Hypothalamus (tissue), 51 donors: ENCODE data around the gene APBA2.

Experiments
- DNase-seq, 51 donors: peaks; one replicate each; lab custom pipeline; 2025; lab: John Stamatoyannopoulos, UW

The APBA2 gene

DNA sequence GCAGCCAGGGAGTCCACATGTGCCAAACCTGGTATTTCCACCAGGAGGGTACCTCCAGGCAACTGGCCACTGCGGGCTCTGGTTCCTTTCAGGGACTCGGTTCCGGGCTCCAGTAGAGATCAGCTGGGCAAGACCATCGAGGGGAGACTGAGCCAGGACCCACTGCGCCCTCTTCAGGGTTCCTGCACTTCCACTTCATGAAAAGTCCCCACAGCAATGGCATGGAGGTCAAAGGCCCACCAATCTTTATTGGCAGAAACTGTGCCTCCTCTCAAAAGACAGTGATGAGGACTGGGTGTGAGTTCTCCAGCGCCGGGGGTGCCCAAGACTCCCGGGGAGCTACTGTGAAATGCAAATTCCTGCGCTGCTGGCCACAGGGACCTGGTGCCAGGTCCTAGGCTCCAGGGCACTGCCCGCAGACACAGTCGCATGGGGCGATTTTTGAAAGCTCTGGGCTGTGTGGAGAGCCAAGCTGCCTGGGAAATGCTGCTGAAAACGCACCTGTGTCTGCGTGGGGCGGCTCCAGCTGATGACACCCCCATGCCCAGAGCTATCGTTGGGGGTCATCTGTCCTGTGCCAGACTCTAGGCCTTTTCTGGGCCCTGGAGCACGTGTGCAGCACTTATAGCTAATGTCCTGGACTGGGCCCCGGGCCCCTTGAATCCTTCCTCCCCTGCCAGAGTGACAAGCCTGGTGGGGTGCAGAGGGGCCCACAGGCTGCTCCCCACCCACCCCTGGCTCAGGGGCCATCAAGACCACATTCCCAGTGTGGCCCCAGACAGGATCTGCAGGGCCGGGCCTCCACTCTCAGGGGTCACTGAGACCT lies 239.8 kb downstream of the APBA2 start:
- DNase-seq = no peak

DNA sequence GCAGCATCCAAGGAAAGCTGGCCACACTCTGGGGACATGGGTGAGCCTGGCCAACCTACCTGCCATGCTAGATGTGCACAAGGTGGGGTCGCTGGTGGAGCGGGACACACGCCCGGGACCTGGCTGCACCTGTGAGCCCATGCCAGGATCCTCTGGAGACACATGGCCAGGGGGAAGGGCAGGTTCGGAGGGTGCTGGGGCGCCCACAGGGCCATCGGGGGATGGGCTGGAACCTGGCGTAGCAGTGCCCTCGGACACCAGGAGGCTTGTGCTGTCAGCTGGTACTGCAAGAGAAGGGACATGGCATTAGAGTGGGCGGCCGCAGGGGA lies 240.4 kb downstream of the APBA2 start:
- DNase-seq = no peak

DNA sequence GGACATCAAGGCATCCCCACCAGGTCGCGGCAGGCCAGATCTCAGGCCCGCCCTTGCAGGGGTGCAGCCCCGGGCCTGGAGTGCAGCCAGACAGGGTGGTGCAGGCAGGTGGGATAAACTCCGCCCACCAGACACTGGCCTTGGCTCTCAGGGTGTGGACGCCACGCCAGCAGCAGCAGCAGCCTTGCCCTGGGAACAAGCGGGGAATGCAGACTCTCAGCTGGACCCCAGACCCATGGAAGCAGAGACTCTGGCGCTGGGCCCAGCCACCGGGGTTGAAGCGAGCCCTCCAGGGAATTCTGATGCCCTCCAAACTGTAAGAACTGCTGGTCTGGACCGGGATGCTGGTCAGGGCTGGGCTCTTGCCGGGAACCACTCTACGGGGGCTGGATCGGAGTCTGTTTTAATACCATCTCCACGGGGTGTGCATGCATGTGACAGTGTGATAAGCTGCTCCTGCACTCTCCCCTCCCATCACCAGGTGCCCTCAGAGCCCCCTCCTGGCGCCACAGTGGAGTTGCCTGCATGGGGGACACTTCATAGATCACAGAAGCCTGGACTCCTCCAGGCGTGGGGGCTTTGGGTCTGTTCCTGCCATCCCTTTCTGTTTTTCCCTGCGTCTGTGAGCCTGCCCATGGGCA lies 241.2 kb downstream of the APBA2 start:
- DNase-seq = no peak

DNA sequence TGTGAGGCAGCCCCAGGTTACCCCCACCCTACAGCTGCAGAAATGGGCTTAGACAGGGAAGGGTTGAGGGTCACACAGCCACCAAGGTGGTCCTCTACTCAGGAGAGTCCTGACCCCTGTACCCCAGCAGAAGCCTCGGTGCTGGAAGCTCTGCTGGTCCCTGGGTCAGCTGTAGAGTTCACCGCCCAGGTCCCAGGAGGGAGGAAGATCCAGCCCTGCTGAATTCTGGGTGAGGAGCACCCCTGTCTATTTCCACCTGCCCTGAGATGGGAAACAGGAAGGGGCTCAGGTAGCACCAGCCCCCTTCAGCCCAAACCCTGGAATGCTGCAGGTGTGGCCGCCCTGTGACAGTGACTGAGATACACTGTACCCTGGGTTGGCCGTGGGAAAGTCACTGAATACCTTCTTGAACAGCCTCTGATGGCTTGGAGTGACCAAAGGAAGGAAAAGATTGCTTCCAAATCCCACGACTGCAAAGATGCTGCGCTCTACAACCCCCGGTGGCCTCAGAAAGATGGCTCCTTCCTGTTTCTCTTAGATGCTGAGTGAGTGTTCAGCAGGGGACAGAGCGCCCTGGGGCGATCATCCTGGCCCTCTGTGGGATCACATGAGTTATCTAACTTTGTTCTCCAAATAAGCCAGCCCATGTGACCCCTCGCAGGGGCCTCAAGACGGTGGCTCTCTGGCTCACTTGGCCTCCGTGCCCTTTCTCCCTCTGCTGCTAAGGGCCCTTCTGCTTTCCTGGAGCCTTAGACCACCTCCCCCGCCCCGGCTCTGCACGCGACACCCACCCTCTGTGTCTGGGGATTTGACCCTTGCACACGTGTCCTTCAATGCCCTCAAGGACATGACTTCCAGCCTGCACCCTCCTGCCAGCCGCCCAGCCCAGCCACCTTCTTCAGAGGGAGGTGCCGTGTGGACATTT lies 242.0 kb downstream of the APBA2 start:
- DNase-seq = no peak

DNA sequence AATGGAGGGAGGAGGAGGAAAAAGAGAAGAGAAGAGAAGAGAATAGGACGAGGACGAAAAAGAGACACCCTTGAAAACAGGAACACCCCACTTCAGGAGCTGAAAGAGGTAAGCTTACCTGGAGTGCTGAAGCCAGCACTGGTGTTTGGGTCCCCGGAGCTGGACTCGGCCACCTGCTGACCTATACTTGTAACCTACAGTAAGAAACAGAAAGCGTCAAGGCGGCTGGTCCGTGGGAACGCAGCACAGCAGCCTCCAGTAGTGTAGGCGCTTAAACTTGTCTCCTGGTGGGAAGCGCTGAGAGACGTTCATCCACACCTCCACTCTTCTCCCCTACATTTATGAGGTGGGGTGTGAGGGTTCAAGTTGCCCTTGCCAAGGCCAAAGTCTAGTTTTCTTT lies 242.9 kb downstream of the APBA2 start:
- DNase-seq = no peak

DNA sequence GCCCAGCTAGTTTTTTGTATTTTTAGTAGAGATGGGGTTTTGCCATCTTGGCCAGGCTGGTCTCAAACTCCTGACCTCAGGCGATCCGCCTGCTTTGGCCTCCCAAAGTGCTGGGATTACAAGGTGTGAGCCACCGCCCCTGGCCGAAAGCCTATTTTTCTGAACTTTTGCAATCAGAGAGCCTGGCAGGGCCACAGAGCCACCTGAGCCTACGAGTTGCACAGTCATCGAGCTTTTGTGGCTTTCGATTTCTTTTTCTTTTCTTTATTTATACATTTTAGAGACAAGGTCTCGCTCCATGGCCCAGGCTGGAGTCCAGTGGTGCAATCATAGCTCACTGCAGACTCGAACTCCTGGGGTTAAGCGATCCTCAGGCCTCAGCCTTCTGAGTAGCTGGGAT lies 243.4 kb downstream of the APBA2 start:
- no peak for DNase-seq

DNA sequence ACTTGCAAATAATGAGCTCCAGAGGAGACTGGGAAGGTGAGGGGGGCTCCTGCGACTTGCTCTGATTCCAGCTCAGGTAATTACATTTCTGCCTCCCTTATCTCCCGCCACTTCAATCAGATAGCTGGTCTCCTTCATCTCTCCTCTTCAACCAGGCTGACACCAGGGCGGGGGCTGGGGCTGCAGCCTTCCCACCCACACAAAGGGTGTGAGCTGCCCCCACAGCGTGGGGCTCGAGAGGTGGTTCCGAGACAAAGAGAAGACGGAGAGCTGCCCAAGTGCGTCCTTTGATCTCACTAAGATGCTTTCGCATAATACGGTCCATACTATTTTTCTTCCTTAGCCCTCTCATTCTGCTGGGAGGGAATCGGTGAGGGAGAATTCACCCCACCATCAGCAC lies 244.2 kb downstream of the APBA2 start:
- DNase-seq = no peak

DNA sequence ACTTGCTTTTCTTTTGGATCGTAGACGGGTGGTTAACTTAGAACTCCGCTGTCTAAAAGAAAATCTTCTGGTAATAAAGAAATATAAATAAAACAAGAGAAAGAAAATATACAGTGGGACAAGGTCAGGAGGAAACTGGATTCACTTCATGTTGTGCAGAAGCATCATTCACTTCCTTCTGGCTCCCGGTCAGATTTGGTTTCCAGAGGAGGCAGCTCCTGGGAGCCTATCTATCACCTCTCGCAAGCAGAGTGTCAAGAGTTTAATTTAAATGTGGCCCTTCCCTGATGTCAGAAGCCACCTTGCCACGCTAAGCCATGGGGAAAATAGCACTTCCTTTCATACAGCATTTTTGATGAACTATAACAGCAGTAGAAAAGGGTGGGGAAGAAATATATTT lies 244.7 kb downstream of the APBA2 start:
- DNase-seq = no peak

DNA sequence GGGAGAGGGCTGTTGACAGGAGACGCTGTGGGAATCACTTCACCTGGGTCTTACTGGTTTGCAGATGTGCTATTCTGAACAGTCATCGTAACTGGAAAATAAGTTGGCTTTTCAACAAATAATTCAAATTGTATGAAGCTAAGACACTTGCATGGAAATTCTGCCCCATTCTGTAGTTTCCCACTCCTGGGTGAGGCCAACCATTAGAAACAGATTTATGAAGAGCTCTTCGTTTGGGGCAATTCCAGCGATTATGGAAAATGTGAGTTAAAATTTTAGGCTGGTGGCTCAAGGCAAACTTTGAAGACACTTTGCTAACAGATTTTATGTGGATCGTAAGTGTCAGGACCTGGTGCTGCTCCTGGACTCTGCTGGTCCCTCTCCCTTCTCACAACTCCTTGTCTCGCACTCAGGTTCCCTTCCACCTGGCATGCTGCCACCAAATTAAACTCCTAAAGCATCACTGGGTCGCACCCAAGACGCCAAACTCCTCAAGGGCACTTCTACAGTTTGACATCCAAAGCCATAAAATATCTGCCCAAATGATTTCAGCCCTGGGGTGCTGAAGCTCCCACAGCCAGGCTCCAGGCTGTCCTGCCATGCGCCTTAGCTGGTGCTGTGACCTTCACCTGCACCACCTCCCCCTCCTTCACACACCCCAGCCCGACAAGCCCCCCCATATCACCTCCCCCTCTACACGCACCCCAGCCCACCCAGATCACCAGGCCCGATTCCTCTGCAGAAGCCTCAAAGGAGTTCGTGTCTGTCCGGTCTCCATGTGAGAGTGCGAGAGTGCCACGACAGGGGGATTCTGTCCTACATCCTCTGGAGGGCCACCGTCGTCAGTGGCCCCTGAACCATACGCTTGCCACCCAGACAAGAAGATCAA lies 245.4 kb downstream of the APBA2 start:
- DNase-seq = no peak

DNA sequence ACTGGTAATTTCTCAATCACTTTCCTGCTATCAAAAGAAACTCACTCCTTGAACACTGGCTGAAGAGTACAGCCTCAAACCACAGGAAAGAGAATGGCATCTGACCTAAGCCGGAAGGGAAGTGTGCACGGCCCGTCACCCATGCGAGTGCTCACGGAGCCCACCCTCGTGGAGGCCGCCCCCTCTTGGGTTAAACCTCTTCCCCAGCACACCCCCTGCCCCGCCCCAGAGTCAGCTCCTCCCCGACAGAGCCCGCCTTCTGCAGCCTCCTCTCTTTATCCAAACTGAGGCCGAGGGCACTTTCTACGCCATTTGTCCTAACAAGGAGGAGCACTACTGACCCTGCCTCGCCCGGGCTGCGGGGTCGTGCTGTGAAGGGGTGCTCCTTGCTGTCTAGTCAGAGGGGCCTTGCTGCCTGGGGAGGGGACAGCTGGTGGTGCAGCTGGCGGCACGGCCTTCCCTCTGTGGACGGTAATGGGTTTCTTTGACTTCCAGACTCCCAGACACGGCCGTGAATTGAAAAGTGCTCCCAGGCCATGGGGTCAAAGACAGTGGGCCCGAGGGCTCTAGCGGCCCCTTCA lies 246.2 kb downstream of the APBA2 start:
- DNase-seq = no peak

DNA sequence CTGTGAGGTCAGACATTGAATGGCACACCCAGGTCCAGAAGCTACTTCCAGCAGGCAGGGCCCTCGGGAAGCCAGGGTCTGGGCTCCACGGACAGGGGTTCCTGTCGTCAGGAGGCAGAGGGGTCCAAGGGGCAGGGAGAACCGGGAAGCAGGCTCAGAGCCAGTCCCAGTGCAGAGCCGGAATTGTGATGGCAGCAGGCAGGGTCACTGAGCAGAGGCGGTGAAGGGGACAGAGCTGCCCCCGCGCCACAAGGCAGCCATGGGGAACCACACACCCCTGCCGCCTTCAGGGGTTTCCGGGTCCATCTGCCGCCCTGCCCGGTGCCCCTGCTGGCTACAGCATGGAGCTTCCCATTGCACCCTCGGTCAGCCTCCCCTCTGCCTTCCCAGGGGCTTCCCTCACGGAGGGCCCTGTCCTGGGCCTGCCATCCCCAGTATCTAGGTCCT lies 247.0 kb downstream of the APBA2 start:
- no peak for DNase-seq

DNA sequence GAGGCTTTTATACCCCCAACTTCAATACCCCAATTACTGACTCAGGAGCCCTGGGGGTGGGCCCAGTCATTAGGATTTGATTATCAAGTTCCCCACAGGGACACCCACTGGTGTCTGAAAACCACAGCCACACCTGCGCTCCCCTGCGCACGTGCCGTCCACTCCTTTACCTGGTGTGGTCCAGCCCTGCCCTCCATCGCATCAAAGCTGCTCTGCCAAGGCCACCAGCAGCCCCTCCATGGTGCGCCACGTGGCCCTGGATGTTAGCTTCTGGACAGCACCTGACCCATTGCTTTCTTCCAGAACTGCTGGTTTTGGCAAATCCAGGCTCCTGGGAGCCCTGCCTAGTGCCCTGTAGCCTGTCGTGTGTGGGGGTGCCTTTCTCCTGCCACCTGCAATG lies 247.5 kb downstream of the APBA2 start:
- no peak for DNase-seq

DNA sequence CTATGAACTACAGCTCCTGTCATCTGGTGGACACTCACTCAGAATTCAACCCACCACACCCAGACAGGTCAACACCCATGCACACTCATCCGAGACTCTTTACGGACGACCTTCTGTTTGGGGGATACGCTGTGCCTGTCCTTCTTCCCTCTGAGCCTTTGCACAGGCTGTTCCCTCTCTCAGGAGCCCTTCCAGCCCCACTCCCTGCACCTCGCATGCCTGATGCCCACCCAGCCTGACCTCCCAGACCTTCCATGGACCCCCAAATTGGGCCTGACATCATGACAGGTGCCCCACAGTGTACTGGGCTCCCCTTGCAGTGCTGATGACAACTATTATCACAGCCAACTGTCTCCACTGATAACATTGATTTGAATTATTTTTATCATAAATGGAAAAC lies 248.0 kb downstream of the APBA2 start:
- no peak for DNase-seq

DNA sequence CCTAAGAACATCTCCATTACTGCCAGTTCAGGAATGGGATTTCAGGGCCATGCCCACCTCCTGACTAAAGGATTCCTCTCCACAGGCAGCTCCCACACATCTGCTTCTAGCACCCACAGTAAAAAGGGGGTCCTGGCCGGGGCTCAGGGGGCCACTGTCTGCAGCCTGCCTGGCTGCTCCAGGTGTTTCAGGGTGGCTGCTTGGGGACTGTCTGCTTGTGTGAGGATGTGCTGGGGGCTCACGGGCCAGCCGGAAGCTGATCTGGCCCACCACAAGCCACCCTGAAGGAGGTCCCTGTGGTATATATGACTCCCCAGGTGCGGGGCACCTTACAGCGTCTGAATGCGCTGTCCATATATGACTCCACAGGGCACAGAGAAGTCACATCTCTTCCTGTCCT lies 248.5 kb downstream of the APBA2 start:
- DNase-seq = no peak

DNA sequence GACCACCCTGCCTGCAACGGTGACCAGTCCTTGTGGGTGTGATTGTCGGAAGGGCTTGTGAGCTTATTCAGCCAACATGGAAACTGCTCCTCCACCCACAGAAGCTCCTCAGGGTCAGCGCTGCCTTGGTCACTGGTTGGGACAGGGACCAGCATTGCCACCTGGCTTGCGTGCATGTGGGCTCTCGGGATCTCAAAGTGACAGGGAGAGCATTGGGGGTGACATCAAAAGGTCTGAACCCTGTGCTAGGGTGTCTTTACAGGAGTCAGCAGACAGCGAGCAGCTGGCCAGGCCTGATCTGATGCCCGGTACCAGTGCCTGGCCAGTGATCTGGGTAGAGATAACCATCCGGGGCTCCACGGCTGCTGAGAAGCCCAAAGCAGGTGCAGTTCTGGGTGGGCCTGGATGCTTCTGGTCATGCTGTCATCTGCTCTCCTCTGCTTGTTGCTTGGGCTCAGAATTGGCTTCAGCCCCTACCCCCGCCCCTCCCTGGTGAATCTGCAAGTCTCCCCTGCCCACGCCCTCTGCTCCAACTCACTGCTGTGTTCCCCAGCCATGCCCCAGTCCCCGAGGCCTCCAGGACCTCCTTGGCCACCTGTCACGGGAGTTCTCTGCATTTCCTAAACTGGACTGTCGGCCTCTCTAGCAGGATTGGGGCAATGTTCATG lies 249.0 kb downstream of the APBA2 start:
- DNase-seq = no peak

DNA sequence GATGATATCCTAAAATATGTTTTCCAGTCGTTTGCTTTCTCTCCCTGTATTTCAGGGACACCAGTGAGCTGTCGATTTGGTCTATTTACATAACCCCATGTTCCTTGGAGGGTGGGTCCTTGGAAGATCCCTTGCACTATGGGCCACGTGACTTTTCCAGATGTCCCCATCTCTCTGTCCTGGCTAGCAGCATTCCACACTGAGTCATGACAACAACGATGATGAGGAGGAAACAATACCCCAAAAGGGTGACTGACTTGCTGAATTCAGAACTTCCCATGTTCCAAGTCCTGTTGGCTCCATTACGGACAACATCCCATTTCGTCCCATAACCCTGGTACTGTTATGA lies 249.5 kb downstream of the APBA2 start:
- DNase-seq = no peak

DNA sequence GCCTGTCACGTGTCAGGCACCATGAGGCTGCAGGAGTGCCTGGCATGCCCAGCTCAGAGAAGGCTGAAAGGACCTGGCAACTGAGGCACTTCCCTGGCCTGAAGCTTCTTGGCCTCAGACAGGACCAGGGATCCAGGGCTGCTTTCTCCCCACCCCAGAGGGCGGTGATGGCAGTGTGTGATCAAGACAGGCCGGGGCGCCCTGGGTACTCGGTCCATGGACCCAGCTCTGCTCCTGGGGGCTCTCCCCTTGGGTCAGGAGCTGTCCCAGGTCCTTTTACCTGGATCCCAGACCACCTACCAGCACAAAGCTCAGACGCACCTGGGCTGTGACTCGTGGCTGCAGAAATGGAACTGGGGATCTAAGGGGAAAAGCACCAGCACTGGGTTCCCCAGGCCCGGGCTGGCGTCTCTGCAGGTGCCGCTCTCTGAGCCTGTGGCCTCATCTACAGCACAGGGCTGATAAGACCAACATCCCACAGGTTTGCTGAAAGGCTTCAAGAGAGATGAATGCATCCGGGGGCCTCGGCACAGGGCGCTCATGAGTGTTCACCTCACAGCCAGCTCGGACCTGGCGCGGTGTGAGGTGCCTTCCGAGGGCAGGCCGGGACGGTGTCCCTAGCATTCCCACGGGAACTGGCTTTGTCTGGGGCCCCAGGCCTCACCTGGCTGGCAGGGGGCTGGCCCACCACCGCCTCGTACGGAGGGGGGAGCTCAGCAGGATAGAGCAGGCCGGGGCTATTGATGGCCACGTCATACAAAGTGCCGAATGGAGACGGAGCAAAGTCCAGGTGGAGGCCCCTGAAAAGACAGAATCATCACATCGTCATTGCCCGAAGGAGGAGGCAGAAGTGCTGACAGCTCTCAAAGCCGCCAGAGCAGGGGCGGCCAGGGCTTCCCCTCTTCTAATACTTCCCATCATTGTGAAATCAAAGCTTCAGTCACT lies 250.2 kb downstream of the APBA2 start:
- DNase-seq = no peak

DNA sequence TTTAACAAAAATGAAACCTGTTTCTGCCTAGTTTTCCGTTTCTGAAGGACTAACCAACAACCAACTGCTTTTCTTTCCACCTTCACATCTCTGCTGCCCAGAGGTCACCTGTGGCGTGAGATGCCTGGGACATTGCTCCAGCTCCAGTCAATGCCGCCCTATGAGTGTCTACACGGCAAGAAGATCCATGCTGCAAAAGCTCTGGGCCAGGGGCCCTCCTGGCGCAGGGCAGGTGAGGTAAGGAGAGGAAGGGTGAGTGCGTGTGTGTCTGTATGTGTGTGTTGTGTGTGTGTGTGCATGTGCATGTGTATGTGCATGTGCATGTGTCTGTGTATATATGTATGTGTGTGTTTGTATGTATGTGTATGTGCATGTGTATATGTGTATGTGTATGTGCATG lies 252.5 kb downstream of the APBA2 start:
- no peak for DNase-seq

DNA sequence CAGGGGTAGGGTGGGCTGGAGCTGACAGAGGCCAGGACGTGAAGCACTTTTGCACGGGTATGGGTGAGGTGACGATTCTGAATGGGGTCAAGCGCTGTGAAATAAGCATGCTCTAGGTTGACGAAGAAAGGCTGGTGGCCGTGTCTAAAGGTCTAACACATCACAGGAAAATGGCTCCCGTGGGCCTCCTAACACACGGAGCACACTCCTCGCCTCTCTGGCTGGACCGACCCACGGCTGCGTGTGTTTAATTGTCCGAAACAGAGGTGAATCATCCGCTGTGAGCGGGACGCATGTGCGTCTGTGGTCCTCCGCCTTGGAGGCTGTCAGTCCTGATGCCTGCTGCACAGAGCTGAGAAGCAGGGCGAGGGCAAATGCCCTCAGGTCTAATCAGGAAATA lies 253.3 kb downstream of the APBA2 start:
- no peak for DNase-seq
